HL-60/S4 (cell line): ENCODE data around the gene CTSK.
"Not testable (repeated sequence)": the region's sequence is repeated elsewhere in the genome, so short reads cannot be mapped to it uniquely, and the experiment has no call there.

ENCODE experiments used
- in situ Hi-C: fragments of 300-500 bp; cut with MboI; formaldehyde crosslinking; loops from 2 replicates; pipeline ENCODE4 v1.14.3; 2022; ENCODE audit warnings: low sequenced_read_pairs

Gene CTSK

DNA sequence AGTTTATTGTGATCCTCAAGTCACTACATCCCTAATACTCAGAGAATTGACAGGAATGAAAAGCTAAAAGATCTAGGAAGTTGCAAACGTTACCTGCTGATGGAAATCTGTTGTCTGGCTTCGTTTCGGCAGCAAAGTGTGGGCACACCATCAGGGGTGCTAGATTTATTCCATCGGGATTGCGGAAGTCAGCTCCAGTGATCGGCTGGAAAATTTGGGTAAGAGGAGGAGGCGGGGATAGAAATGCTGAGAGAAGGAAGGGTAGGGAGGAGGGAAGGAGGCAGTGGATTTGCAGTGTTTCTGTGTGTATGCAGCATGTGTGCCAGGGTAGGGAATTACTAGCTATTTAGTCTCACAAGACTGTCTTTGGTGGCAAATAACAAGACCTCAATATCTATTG, at the start of gene CTSK:
CTSK (minus strand) TSS at position 140 of the 400 bp plus-strand sequence. CDS start 1,455 bp downstream, outside the sequence.
- in situ Hi-C loops = no loop called here

DNA sequence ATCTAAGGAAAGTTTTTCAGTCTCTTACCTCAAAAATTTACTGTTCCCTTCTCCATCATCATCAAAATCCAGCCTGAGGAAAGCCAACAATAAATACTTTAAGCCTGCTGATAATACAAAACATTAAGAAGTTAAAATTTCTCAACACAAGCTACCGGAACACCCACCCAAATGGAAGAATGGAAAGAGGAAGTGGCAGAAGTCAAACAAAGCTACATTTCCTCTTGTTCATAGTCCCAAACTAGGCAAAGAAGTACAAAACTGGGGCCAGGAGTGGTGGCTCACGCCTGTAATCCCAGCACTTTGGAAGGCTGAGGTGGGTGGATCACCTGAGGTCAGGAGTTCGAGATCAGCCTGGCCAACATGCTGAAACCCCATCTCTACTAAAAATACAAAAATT, 44.7 kb upstream of the CTSK start:
- in situ Hi-C loops = not testable (repeated sequence)

DNA sequence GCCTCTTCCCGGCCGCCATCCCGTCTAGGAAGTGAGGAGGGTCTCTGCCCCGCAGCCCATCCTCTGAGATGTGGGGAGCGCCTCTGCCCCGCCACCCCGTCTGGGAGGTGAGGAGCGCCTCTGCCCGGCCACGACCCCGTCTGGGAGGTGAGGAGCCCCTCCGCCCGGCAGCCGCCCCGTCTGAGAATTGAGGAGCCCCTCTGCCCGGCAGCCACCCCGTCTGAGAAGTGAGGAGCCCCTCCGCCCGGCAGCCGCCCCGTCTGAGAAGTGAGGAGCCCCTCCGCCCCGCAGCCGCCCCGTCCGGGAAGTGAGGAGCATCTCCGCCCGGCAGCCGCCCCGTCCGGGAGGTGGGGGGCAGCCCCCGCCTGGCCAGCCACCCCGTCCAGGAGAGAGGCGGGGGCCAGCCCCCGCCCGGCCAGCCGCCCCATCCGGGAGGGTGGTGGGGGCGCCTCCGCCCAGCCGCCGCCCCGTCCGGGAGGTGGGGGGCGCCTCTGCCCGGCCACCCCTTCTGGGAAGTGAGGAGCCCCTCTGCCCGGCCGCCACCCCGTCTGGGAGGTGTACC, 42.8 kb upstream of the CTSK start:
- in situ Hi-C loops = not testable (repeated sequence)

DNA sequence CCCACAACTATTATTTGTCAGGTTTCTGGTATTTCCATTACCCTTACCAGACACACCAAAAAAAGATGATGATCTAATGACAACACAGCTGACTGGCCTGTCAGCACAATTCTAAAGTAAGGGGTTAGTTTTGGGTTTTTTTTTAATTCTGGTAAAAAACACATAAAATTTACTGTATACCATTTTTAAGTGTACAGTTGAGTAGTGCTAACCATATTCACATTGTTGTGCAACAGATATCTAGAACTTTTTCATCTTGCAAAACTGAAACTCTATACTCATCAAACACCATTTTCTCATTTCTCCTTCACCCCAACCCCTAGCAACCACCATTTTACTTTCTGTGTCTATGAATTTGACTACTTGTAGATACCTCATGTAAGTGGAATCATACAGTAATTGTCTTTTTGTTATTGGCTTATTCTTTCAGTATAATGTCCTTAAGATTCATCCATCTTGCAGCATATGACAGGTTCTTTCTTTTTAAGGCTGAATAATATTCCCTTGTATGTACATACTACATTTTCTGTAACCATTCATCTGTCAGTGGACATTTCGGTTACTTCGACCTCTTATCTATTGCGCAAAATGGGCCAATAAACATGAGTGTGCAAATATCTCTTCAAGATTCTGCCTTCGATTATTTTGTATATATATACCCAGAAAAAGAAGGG, 38.5 kb upstream of the CTSK start:
- in situ Hi-C loops = no loop called here

DNA sequence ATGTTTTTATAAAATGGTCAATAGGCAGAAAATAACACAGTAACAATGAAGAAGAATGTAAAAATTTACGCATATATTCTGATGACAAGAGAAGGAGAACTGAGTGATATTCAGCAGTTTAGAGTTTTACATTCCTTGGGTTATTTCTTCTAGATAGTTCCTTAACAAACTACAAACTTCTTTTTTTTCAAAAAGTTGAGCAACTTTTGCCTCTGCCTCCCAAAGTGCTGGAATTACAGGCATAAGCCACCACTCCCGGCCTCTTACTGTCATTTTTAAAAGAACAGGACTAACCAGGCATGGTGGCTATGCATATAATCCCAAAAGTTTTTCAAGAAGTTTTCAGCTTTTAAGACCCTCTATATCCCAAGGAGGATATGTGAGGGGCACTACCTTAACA, 35.4 kb upstream of the CTSK start:
- in situ Hi-C loops = no loop called here

DNA sequence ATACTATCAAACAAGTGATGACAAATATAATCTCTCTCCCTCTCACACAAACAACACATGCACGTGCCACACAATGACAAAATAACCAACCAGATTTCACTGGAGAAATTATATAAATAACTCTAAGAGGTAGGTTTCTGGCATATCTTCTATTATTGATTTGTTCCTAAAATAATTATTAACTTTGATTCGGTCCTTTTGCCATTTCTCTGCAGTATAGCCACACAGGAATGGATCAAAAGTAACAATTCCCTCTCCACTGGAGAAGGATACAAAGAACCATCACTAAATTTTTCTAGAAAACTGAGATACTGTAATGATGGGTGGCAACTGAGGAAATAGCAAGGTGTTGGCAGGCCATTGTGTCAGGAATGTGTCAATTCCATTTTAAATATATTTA, 34.9 kb upstream of the CTSK start:
- in situ Hi-C loops = no loop called here

DNA sequence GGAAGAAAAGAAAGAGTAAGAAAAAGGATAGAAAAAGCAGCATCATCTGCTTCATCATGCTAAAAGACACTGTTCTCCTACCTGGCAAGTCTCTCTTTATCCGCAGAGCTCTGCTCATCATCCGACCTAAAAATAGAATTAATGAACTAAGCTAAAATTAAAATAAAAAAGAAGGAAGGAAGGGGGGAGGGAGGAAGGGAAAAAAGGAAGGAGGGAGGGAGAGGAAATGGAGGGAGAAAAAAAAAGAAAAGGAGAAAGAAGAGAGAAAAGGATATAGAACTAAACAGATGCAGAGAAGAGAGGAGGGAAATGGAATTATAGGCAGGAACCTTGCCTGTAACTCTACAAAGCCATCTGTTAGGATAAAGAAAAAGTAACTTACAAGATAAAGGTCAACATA, 34.3 kb upstream of the CTSK start:
- in situ Hi-C loops = no loop called here

DNA sequence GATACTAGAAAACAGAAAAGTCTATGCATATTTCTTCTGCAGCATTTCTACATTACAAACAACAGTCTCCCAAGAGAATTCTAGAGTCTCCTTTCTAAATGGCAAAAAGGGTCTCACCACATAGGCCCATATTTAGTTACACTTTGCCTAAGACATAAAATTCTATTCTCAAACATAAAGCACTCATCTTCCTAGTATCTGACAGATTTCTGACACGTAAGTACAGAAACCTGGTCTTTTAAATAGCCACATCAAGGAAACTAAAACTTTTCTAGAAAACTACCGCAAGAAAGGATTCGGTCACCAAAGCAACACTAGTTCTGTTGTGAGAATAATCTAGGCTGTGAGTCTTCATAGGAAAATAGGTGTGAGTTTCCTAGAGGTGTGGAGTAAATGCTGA, 33.6 kb upstream of the CTSK start:
- in situ Hi-C loops = no loop called here

DNA sequence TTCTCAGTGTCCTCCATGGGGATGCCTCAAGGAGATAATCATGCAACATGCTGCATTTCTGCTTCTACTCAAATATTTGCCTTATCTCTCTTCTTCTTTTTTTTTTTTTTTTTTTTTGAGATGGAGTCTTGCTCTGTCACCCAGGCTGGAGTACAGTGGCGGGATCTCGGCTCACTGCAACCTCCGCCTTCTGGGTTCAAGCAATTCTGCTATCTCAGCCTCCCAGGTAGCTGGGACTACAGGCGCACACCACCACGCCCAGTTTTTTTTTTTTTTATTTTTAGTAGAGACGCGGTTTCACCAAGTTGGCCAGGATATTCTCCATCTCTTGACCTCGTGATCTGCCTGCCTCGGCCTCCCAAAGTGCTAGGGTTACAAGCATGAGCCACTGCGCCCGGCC, 32.8 kb upstream of the CTSK start:
- in situ Hi-C loops = not testable (repeated sequence)

DNA sequence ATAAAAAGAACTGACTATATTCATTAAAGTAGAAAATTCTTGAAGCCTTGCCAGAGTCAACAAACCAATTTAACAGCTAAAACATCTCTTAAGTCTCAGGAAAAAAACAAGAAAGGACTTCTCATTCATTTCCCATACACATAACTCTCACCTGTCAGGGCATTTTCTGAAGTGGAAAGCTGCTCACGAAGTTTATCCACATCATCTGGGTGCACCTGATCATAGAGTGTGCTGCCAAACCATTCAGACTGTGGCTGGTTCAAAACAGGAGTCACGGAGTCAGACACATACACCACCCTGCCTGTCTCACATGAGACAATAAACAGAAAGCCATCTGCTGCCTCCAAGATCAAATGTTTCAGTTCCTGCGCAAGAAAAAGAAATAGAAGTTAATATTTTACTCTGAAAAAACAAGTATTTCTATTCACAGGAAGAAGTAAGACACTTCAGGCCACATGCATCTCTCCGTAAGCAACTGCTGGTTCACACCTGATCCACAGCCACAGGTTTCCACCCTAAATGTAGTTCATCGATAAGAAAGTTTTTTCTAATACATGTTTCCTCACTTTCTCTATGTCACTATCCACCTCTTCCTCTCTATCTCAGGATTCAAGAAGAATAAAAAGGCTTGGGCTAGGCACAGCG, 28.2 kb upstream of the CTSK start:
- in situ Hi-C loops = no loop called here

DNA sequence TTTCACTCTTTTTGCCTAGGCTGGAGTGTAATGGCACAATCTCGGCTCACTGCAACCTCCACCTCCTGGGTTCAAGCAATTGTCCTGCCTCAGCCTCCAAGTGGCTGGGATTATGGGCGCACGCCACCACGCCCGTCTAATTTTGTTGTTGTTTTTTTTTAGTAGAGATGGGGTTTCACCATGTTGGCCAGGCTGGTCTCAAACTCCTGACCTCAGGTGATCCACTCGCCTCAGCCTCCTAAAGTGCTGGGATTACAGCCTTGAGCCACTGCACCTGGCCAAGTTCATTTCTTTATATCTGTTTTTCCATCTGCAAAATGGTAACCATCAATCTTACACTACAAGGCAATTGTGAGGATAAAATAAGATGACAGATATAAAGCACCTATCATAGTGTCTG, 25.9 kb upstream of the CTSK start:
- in situ Hi-C loops = not testable (repeated sequence)

DNA sequence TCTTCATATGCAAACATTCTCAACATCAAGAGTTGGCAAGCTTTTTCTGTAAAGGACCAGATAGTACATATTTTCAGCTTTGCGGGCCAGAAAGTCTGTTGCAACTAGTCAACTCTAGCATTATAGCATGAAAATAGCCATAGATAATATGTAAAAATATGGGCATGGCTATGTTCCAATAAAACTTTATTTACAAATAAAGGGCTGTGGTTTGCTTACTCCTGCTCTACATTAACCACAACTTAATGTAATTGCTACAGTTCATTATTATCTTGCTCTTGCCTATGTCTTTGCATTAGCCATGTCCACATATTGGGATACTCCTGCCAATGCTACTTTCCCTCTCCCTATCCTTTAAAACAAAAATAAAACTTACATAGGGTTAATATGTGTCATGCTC, 24.5 kb upstream of the CTSK start:
- in situ Hi-C loops = no loop called here

DNA sequence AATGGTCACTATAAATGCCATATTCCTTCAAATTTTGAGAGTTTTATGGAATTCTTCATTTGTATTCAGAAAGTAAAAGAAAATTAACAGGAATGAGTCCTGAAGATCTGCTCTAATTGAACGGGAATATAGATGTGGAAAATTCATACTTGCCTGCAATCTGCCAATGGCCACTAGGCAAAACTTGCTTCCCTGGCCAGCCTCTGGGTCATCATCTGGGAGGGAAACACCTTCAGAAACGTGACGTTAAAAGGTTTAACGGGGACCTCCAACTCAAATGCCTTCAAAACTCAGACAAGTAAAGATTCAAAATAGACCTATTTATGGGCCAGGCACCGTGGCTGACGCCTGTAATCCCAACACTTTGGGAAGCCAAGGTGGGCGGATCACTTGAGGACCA, 21.7 kb upstream of the CTSK start:
- in situ Hi-C loops = no loop called here

DNA sequence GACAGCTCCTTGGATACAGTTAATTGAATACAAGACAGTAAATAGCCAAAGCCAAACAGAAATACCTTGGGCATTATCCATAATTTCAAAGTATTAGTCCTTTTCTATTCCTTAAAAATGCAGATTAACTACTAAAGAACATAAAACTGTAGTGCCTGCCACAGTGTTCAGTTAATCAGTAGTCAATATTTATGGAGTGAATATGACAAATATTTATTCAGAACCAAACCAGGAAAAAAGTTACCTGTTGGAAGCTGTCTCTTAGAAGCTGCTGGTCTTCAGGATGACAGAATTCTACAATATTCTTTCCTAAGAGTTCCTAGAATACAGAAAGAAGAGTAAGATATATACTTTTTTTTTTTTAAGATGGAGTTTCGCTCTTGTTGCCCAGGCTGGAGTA, 18.2 kb upstream of the CTSK start:
- in situ Hi-C loops = no loop called here

DNA sequence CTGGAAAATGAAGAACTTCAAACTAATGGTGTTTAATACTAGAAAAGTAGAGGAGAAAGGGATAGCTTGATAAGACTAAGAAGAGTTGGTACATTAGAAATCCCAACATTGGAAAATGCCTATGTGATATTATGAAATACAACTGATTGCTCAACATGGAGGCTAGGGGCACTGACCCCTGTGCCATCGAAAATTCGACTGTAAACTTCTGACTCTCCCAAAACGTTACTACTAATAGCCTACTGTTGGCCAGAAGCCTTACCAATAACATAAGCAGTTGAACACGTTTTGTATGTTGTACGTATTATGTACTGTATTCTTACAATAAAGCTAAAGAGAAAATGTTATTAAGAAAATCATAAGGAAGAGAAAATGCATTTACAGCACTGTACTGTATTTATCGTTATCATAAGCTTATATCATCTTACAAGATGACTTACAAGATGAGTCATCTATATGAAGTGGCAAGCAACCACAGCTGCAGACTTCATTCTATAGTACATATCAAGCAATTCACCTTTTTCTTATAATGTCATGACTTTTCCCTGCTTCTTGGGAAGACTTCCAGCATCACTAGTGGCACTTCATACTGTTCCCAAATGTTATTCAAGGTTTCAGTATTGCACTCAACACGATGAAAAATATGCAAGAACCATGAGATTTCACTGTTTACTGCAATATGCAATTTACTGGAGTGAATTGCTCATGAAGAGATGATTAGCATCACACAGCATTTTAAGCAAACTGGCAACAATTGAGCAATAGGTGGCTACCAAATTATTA, 12.9 kb upstream of the CTSK start:
- in situ Hi-C loops = no loop called here

DNA sequence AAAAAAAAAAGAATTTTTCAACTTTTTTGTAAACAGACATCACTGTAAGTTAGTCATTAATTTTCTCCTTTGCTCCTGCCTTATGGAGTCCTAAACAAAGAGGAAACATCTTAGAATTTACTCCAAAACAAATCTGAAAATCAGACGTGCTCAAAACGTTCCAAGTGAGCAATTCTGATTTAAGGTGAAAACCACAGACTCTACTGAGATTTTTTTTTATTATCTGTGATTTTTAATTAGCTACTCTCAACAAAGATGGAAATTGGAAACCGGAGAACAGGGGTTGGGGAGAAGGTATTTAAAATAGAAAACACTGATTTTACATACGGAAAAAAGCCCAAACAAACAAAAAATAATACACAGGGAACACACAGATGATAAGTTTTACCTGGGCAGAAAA, 7.8 kb upstream of the CTSK start:
- in situ Hi-C loops = no loop called here

DNA sequence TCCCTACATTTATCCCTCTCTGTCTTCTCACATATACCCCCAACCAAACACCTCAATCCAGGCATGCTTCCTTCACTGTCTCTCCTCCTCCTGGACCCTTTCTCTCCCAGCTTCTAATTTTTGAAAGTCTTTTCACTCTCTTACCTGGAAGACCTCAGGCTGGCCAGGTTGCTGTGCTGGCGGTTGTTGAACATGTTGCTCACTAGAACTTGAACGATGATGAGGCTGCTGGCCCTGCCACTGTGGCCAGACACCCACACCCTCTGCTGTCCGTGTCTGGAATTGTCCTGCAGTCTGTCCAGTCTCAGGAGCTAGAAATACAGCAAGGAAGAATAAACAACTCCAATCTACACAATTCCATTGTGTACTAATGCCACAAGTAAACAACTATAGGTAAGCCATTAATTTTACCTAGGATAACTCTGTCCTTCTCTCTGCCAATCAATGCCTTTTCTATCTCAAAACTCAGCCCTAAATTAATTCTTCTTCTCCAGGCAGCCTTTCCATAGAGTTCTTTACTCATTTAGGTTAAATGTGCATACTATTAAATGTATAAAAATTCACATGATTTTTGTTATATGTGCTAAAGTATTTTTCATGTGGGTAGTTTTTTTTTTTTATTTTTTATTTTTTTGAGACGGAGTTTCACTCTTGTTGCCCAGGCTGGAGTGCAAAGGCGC, 5.1 kb upstream of the CTSK start:
- in situ Hi-C loops = no loop called here

DNA sequence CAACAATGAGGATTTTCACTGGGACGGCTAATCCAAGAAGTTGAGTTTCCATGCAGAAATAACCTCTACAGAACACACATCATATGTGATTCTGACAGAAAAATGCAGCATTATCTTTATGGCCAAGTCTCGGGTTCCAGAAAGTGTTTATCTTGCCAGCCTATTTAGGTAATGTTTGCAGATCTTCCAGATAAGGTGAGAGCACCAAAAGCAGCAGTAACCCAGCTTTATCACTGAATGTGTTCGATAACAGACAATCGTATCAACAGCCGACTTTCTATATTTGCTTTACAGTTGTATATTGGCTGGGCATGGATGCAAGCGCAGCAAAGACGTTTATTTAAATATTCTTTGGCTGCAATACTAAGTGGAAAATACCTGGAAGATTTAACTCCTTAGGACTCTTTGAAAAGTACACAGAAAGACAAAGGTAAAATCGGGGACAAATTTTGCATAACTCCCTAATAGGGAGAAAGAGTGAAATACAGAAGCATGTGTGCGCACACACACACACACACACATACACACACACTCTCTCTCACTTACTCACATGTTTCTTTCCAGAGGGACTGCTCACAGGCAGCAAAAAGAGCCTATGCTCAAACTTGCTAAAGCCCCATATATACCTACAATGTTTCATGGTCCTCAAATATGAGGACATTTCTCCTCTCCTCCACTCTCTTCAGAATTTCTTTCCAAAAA, 3.0 kb upstream of the CTSK start:
- in situ Hi-C loops = no loop called here

DNA sequence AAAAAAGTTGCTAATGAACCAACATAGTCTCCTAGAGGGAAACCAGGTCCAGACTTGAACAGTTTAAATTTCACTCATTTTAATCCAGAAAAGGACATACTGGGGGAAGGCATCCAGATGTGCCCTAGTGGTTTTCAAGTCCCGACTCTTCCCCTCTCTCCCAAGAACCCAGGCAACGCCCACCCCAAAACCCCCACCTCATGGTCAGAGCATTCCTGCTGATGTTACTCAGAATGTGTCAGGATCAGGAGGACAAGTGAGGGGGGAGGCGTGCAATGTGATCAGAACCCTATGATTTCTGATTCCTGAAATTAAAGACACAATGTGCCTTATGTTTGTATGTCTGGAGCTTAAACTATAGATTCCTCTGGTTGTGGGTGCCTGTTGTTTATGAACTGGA, 1.6 kb upstream of the CTSK start:
- in situ Hi-C loops = no loop called here

DNA sequence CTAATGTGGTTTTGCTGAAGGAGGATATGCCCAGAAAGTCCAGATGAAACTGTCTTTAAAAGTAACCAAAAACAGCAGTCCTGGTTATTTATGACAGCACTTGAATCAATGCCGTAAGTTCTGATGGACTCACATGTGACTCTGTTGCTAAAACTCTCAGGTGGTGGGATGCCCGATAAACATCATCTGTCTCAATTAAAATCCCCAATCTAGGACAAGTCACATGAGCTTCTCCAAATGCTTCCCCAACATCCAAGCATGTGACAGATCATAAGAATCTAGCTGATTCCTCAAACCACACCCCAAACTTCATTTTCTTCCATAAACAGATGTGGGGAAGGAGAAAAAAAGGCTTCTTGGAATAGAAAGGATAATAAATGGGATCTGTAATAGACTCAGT, 786 bp upstream of the CTSK start:
- in situ Hi-C loops = no loop called here
